Kidney tubule cell (primary cell): Measurements from ENCODE around the gene DNMT3A.

Experiments used
- DNase-seq: peaks from one replicate; pipeline ENCODE4 v3.0.0-alpha.2; 2018; ENCODE audit warnings: low spot score

The DNMT3A gene

GRCh38 chr2:25257032-25257552, 84.6 kb downstream of the DNMT3A start:
- DNase-seq = no peak

DNA sequence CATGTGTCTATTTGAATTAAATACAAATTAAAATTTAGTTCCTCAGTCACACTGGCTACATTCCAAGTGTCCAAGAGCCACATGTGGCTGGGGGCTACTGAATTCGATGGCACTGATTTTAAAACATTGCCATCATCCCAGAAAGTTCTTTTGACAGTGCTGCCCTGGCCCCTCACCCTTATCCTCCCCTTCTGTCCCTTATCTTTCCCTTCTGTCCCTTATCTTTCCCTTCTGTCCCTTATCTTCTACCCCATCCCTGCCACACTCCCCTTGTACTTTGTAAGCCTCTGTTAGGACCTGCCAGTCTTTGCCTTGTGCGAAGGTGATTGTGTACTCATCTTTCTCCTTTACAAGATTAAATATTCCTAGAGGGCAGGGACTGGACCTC, 85.2 kb downstream of the DNMT3A start:
- DNase-seq = no peak

DNA sequence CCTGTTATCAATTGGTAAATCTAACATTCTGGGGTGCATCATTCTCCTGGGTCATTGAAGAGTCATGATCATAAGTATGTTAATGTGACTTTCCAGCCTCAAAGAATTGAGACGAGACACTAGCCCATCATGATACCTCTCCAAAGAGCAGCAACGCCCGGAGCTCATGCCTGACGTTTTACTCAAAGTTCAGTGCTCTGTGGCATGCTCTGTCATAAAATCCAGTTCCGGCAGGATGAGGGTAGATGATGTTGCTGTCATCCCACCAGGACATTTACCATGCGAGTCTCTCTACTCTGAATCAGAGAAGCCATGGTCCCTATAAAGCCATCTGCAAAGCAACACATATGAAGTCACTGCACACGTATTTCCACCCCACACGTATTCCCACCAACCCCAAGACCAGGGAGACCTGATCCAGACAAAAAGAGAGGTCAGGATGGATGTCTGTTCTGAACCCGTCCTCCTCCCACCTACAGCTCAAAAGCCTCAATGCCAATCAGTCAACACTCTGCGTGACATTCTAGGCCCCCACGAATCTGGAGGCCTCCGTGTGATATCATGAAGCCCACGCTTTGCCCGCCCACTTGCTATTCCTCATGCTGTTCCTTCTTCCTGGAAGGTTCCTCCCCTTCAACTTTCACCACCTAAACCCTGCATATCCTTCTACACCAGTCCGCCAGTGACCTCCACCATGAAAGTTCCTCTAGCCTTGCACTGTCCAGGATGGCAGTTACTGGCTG, 85.8 kb downstream of the DNMT3A start:
- no peak for DNase-seq

- no peak for DNase-seq
Measured at GRCh38 chr2:25254961-25255360, 86.8 kb downstream of the DNMT3A start.

- no peak for DNase-seq
Measured at GRCh38 chr2:25253153-25253626, 88.5 kb downstream of the DNMT3A start.

DNA sequence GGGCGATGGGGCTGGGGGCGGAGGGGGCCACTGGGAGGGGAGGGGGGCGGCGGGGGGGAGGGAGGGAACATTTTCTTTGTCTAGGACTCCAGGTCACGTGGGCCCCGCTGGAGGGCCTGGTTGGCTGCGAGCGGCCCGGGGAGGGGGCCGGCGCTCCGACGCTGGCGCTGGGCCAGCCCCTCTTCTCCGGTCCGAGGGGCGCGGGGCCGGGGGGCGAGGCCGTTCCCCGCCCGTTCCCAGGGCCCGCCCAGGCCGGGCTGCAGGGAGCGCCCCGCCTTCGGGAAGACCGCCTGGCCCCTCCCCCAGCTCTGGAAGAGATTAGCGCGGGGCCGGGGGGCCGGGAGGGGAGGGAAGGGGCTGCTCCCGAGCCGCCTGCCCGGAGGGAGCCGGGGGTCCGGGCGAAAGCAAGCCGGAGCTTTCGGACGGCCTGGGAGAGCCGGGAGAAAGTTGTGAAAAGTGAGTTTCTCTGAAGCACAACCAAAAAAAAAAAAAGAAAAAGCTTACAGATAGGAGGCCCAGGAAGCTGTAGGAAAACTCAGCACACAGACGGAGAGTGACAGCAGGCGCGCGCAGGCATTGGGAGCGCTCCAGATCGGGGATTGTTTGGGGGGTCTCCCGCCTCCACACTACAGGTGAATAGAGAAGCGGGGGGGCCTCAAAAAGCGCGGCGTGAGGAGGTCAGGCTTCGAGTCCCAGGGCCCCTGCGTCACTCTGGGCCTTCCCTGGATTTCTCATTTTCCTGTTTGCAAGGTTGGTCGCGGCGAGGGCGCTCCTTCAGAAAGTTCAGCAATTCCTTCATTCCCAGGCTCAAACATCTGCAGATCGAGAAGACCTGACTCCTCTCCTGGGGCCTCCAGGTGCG, 89.2 kb downstream of the DNMT3A start:
- DNase-seq = peak; percentile 39

GRCh38 chr2:25251422-25252273, 90.1 kb downstream of the DNMT3A start:
- peak; percentile 16 for DNase-seq

- no peak for DNase-seq
Measured at GRCh38 chr2:25251071-25251421, 90.7 kb downstream of the DNMT3A start.

GRCh38 chr2:25250331-25251070, 91.2 kb downstream of the DNMT3A start:
- DNase-seq = peak; percentile 39

- DNase-seq = no peak
Measured at GRCh38 chr2:25249785-25250184, 91.9 kb downstream of the DNMT3A start.

GRCh38 chr2:25247792-25248512, 93.8 kb downstream of the DNMT3A start:
- no peak for DNase-seq

DNA sequence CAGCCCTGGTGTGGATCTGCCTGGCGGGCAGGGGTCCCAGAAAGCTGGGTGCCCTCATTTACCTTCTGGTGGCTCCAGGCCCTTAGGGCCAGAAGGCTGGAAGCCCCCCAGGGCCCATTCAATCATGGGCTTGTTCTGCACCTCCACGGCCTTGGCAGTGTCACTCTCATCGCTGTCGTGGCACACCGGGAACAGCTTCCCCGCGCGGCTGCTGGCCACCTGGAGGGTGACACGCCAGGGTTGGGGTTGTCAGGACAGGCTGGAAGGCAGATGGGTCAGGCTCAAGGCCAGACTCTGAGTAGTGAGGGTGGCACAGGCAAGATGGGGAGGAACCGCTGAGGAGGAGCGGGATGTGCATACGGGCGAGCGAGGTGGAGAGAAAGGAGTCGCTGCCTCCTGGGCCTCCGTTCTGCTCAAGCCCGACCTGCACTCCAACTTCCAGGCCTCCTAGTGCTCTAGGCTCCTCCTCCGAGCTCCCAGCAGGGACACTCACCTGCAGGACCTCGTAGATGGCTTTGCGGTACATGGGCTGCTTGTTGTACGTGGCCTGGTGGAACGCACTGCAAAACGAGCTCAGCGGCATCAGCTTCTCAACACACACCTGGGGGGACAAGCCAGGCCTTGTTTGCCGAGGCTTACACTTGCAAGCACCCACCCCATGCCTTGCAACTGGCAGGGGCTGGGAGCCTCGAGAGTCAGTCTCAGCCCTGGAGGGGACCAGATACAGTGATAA, 95.0 kb downstream of the DNMT3A start:
- no peak for DNase-seq

- DNase-seq = no peak
Measured at GRCh38 chr2:25246001-25246400, 95.7 kb downstream of the DNMT3A start.

DNA sequence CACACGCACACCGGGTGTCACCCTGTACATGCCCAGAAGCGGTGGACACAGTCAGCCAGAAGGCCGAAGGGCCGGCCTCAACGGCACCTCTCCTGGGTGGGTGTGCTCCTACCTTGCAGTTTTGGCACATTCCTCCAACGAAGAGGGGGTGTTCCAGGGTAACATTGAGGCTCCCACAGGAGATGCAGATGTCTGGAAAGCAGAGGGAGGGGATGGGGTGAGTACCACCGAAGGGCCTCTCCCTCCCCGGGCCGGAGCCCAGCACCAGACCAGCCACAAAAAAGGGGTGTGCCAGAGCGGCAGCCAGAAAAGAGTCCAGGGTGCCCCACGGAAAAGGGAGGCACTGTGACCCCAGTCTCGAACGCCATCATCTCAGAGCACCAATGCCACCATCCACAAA, 96.6 kb downstream of the DNMT3A start:
- DNase-seq = no peak

GRCh38 chr2:25243995-25244394, 97.7 kb downstream of the DNMT3A start:
- no peak for DNase-seq

DNA sequence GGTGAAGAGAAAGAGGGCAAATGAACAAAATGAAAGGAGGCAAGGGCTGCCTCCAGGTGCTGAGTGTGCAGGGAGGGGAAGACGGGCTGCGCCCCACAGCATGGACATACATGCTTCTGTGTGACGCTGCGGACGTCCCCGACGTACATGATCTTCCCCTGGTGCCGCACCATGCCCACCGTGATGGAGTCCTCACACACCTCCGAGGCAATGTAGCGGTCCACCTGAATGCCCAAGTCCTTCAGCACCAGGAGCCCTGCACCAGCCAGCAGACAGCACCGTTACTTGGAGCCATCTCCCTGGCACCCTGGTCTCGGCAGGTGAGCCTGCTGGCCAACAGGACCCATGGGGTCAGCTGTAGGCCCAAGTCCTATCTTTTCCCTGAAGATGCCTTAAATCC, 100.3 kb downstream of the DNMT3A start:
- no peak for DNase-seq

DNA sequence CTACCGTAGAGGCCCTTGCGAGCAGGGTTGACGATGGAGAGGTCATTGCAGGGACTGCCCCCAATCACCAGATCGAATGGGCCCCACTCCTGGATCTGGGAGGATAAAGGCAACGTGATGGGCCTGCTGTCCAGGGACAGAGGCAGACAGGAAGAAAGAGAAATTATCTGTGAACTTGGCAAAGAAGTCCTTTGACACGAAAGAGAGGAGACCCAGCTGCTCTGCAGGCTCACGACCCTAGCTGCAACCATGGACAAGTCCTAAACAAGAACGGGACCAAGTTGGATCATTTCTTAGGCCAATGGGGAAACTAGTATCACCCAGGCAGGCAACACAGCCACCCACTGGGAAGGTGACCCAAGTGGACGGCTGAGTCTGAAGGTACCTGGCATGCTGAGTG, 101.1 kb downstream of the DNMT3A start:
- DNase-seq = no peak

DNA sequence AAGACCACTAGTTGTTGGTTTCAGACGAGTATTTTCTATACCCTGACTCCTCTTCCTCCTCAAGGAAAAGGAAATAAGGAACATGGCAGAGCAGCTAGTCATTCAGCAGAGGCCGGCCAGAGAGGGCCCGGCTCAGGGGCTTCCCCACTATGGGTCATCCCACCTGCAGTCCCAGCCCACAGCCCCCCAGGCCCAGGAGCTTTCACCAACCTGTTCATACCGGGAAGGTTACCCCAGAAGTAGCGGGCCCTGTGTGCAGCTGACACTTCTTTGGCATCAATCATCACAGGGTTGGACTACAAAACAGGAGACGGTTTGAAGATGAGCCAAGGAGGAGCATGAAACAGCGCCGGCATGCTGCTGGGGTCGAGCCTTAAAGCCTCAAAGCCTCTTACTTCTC, 102.8 kb downstream of the DNMT3A start:
- DNase-seq = no peak

DNA sequence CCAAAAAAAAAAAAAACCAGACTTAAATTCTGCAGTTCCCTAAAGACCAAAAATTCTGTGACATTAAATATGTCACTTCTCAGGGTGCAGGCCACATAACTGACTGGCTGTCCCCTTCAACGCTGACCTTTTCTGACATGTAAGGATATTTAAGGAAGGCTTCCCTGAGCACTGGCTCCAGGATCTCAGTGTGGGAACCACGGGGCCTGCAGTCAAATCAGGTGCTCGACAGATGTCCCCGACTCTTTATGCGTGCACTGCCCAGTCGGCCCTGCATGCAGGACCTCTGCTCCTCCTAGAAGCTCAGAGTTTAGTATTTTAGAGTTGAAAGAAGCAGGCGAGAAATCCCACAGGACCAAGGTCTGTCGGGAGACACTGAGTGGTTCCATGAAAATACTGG, 104.0 kb downstream of the DNMT3A start:
- DNase-seq = no peak

- DNase-seq = no peak
Measured at GRCh38 chr2:25236736-25237135, 105.0 kb downstream of the DNMT3A start.
